OCI-LY1 (cell line): ENCODE results near the gene ZIC1.

ENCODE experiments used
- EZH2 ChIP-seq: fragments of 200-600 bp; sonication (generic), shearing (Covaris generic); IDR thresholded peaks from 2 replicates; pipeline ENCODE4 v1.8.0; 2017; ENCODE audit warnings: borderline replicate concordance, mixed run types, mild to moderate bottlenecking, antibody characterized with exemption, low read length, moderate library complexity, mixed read lengths
- TF ChIP-seq, protein P1 (sequence below): fragments of 200-600 bp; sonication (generic), shearing (Covaris generic); IDR thresholded peaks from 2 replicates; pipeline ENCODE4 v1.5.1; 2017; ENCODE audit warnings: mild to moderate bottlenecking, antibody characterized with exemption, low read length, moderate library complexity, mixed read lengths

DNA sequence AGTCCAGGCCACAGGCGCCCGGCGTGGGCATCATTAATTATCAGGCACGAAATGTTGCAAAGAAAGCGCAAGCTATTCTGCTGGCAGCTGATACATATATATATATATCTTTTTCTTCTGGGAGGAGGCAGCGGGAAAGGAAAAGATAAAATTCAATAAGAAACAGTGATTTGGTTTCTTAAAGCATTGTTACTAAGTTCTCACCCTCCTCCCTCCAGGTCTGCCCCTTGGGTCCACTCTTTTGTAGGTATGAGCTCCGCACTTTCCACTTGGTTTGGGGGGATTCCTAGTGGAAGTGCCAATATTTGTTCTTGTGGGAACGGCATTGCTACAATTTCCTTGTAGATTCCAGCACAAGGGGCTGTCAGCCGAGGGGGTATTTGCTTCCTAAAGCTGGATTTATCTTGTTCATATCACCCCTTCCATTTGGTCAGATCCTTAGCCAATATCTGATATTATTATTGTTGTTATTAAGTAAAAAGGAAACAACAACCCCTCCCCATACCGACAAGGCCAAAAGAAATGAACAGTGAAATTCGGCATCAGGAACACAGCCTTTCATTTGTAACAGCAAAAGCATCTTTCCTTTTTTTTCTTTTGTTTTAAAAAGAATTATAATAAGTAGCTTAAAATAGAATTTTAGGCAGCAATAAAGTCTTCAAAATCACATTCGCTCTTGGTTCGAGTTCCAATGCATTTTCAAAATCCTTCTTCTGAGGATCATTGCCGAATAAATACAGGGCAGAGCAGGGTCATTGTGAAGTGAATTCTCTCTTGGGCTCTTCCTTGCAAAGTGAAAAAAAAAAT, 15.6 kb downstream of the ZIC1 start:
- TF ChIP-seq, protein P1, sequence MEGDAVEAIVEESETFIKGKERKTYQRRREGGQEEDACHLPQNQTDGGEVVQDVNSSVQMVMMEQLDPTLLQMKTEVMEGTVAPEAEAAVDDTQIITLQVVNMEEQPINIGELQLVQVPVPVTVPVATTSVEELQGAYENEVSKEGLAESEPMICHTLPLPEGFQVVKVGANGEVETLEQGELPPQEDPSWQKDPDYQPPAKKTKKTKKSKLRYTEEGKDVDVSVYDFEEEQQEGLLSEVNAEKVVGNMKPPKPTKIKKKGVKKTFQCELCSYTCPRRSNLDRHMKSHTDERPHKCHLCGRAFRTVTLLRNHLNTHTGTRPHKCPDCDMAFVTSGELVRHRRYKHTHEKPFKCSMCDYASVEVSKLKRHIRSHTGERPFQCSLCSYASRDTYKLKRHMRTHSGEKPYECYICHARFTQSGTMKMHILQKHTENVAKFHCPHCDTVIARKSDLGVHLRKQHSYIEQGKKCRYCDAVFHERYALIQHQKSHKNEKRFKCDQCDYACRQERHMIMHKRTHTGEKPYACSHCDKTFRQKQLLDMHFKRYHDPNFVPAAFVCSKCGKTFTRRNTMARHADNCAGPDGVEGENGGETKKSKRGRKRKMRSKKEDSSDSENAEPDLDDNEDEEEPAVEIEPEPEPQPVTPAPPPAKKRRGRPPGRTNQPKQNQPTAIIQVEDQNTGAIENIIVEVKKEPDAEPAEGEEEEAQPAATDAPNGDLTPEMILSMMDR, result no peak
- TF ChIP-seq EZH2, result no peak
